OCI-LY7 (cell line): ENCODE data around the gene PDPN. TPM values are rescaled to one million over a fixed set of nuclear protein-coding genes. Genes with fewer than 3 reads are reported as not detected.

Source experiments
- BruUV-seq: library from RNA; stranded (reverse); fragments of 400-500 nt; replicated peaks from 2 replicates; lab custom pipeline; 2021; lab: Mats Ljungman, UMichigan
- CTCF ChIA-PET: fragments of 300-600 bp; sonication (Branson Sonifier 250); formaldehyde crosslinking; loops from one replicate; lab custom pipeline; 2022; ENCODE audit warnings: antibody characterized with exemption; ENCODE audit not compliant: unreplicated experiment; lab: Charles Lee
- POLR2A ChIA-PET: fragments of 300-600 bp; sonication (Branson Sonifier 250); formaldehyde crosslinking; loops from one replicate; lab custom pipeline; 2022; ENCODE audit warnings: antibody characterized with exemption; lab: Charles Lee
- DNase-seq: peaks from one replicate; pipeline ENCODE4 v3.0.0-alpha.2; 2015; ENCODE audit warnings: low spot score
- H2AFZ ChIP-seq: fragments of 200-600 bp; sonication (generic), shearing (Covaris generic); 2 replicates; pipeline ENCODE4 v1.6.1; 2014; ENCODE audit warnings: mild to moderate bottlenecking, antibody characterized with exemption, low read length, moderate library complexity
- H3K27ac ChIP-seq: fragments of 200-600 bp; sonication (generic); 2 replicates; pipeline ENCODE4 v1.5.1; 2014; ENCODE audit warnings: mixed run types, low read depth, mild to moderate bottlenecking, moderate library complexity, low read length, inconsistent platforms; ENCODE audit not compliant: poor library complexity, severe bottlenecking
- H3K36me3 ChIP-seq: fragments of 200-600 bp; sonication (generic); 2 replicates; pipeline ENCODE4 v1.6.1; 2014; ENCODE audit warnings: mild to moderate bottlenecking, antibody characterized with exemption, low read length, moderate library complexity, mixed read lengths; ENCODE audit not compliant: insufficient read depth
- H3K4me1 ChIP-seq: fragments of 200-600 bp; sonication (generic); 2 replicates; pipeline ENCODE4 v1.5.1; 2014; ENCODE audit warnings: mild to moderate bottlenecking, low read length; ENCODE audit not compliant: insufficient read depth, poor library complexity, severe bottlenecking
- H3K4me2 ChIP-seq: fragments of 200-600 bp; sonication (generic); 2 replicates; pipeline ENCODE4 v1.6.1; 2014; ENCODE audit warnings: mild to moderate bottlenecking, low read length
- H3K4me3 ChIP-seq: fragments of 200-600 bp; sonication (generic); 2 replicates; pipeline ENCODE4 v1.5.1; 2014; ENCODE audit warnings: mild to moderate bottlenecking, low read depth, low read length; ENCODE audit not compliant: poor library complexity, severe bottlenecking
- H3K79me2 ChIP-seq: fragments of 200-600 bp; sonication (generic); 2 replicates; pipeline ENCODE4 v1.6.1; 2016; ENCODE audit warnings: low read depth, mild to moderate bottlenecking, low read length, moderate library complexity, mixed read lengths; ENCODE audit not compliant: insufficient read depth
- H3K9me2 ChIP-seq: fragments of 200-600 bp; sonication (generic); 2 replicates; pipeline ENCODE4 v1.6.1; 2016; ENCODE audit warnings: mild to moderate bottlenecking, low read length, mixed read lengths; ENCODE audit not compliant: insufficient read depth
- H3K9me3 ChIP-seq: fragments of 200-600 bp; sonication (generic); 2 replicates; pipeline ENCODE4 v1.6.1; 2014; ENCODE audit warnings: mild to moderate bottlenecking, mixed run types, low read length, mixed read lengths
- H4K20me1 ChIP-seq: fragments of 200-600 bp; sonication (generic); 2 replicates; pipeline ENCODE4 v1.6.1; 2014; ENCODE audit warnings: mild to moderate bottlenecking, antibody characterized with exemption, low read length, moderate library complexity, mixed read lengths; ENCODE audit not compliant: insufficient read depth
- EZH2phosphoT487 ChIP-seq: fragments of 200-600 bp; sonication (generic); IDR thresholded peaks from 2 replicates; pipeline ENCODE4 v1.6.1; 2018; ENCODE audit warnings: low read depth, borderline replicate concordance, mild to moderate bottlenecking, mixed run types, antibody characterized with exemption, low read length, moderate library complexity, mixed read lengths
- intact Hi-C: fragments of 100-400 bp; cut with micrococcal nuclease; formaldehyde crosslinking; loops from one replicate; pipeline ENCODE4 v1.10.0; 2022; ENCODE audit not compliant: unreplicated experiment
- total RNA-seq, 2 experiments: library from RNA; depleted of rRNA in 1 of 2; stranded (reverse); fragments of >200 nt in 1 of 2; shearing (Covaris generic) in 1 of 2; gene quantifications; 2 replicates each; pipeline ENCODE4 v1.2.3, GENCODE V29; 2014 to 2022
- TF ChIP-seq, protein P1 (sequence below): fragments of 200-600 bp; sonication (generic); conservative IDR thresholded peaks from 2 replicates; pipeline ENCODE4 v1.5.1; 2014; ENCODE audit warnings: mild to moderate bottlenecking, antibody characterized with exemption, low read length, moderate library complexity, mixed read lengths

The PDPN gene
- total RNA-seq, 2 experiments from 2014 or later: not detected

DNA sequence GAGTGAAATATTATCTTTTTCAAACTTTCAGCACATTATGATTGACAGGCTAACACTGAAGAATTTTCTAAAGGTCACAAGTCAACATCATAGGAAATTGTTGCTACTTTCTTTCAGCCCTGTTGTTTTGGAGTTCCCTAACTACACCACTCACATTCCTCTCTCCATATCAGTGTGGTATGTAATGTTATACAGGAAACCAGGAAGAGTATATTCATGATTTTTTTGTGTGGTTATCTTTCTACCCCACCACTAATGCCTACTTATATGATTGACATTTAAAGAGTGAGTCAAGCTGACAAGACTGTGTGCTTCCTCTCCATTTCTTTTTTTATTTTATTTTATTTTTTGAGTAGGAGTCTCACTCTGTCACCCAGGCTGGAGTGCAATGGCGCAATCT is 68.6 kb downstream of the PDPN start:
- no peak overlapping the region for H3K4me3 ChIP-seq
- H4K20me1 ChIP-seq: no peaks in the 10 kb centered on the region
- BruUV-seq: no TSS peak
- no peak overlapping the region for H2AFZ ChIP-seq
- intact Hi-C loops: no loop called here
- H3K36me3 ChIP-seq: no peaks in the 10 kb centered on the region
- TF ChIP-seq, protein P1, sequence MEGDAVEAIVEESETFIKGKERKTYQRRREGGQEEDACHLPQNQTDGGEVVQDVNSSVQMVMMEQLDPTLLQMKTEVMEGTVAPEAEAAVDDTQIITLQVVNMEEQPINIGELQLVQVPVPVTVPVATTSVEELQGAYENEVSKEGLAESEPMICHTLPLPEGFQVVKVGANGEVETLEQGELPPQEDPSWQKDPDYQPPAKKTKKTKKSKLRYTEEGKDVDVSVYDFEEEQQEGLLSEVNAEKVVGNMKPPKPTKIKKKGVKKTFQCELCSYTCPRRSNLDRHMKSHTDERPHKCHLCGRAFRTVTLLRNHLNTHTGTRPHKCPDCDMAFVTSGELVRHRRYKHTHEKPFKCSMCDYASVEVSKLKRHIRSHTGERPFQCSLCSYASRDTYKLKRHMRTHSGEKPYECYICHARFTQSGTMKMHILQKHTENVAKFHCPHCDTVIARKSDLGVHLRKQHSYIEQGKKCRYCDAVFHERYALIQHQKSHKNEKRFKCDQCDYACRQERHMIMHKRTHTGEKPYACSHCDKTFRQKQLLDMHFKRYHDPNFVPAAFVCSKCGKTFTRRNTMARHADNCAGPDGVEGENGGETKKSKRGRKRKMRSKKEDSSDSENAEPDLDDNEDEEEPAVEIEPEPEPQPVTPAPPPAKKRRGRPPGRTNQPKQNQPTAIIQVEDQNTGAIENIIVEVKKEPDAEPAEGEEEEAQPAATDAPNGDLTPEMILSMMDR: no peak
- no peak for TF ChIP-seq EZH2phosphoT487
- H3K9me3 ChIP-seq: peaks cover 8% of the 10 kb centered on the region; the same call in 1 of the 2 replicates
- ChIA-PET CTCF (no interaction called here), POLR2A (no interaction called here)
- no peaks in the 10 kb centered on the region for H3K9me2 ChIP-seq
- H3K4me1 ChIP-seq: no peaks in the 10 kb centered on the region
- no peak overlapping the region for H3K4me2 ChIP-seq
- H3K27ac ChIP-seq: no peak overlapping the region
- DNase-seq: no peak
- H3K79me2 ChIP-seq: no peaks in the 10 kb centered on the region

DNA sequence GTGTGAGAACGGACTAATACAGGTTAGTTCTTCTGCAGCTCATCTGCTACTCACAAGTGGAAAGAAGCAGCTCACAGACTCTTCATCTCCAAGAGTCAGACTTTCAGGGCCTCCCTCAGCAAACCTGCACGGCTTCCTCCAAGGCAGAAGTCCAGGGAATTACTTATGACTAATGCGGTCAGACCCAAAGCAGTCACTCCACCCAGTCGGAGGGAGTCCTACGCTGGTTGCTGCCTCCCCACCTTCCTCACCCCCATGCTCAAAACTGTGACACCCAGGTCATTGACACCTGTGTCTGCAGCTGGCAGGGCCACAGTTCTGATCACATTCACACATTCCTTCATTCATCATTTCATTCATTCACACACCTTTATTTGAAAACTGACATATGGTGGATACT is 77.9 kb downstream of the PDPN start:
- H3K4me3 ChIP-seq: no peak overlapping the region
- H4K20me1 ChIP-seq: no peaks in the 10 kb centered on the region
- CTCF ChIA-PET: no interaction called here
- POLR2A ChIA-PET: interaction anchor here (0.6 kb wide), 2 partner anchors 68 to 72 kb away, joined by 3 to 5 read pairs; no protein-coding TSS in a partner anchor
- no TSS peak for BruUV-seq
- no peak overlapping the region for H3K4me2 ChIP-seq
- TF ChIP-seq EZH2phosphoT487: no peak
- TF ChIP-seq, protein P1: no peak
- no peak overlapping the region for H2AFZ ChIP-seq
- no peak overlapping the region for H3K27ac ChIP-seq
- DNase-seq: no peak
- intact Hi-C loops: no loop called here
- H3K36me3 ChIP-seq: no peaks in the 10 kb centered on the region
- no peaks in the 10 kb centered on the region for H3K9me3 ChIP-seq
- H3K4me1 ChIP-seq: peaks cover 33% of the 10 kb centered on the region
- no peaks in the 10 kb centered on the region for H3K9me2 ChIP-seq
- H3K79me2 ChIP-seq: no peaks in the 10 kb centered on the region

DNA sequence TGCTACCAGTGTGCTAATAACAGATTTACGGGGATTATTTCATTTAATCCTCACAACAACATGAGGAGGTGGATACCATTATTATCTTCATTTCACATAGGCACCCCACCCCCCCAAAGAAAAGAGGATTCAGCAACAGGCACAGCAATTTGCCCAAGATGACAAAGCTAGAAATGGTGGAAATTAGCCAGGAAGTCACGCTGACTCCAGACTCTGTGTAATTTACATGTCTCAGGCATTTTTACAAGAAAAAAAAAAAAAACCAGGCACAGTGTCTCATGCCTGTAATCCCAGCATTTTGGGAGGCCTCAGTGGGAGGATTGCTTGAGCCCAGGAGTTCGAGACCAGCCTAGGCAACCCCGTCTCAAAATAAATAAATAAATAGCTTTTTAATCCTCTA is 78.9 kb downstream of the PDPN start:
- Histone ChIP-seq H3K79me2 (no peaks in the 10 kb centered on the region), H3K27ac (no peak overlapping the region), H3K36me3 (no peaks in the 10 kb centered on the region), H4K20me1 (no peaks in the 10 kb centered on the region), H3K4me1 (peaks cover 43% of the 10 kb centered on the region), H3K4me2 (no peak overlapping the region), H3K9me3 (no peaks in the 10 kb centered on the region), H2AFZ (peak overlapping the region; percentile 67; the same call in 1 of the 2 replicates), H3K9me2 (no peaks in the 10 kb centered on the region), H3K4me3 (no peak overlapping the region)
- intact Hi-C loops: no loop called here
- ChIA-PET CTCF (interaction anchor here (0.6 kb wide), 1 partner anchor 17 kb away, joined by 4 read pairs; no protein-coding TSS in a partner anchor), POLR2A (interaction anchor here (0.5 to 1.0 kb wide), 2 partner anchors 25 to 27 kb away, joined by 3 to 5 read pairs; no protein-coding TSS in a partner anchor)
- no peak for TF ChIP-seq EZH2phosphoT487
- TF ChIP-seq, protein P1: no peak
- DNase-seq: no peak
- no TSS peak for BruUV-seq
